CD14-positive monocyte (primary cell): ENCODE measurements around the gene NUP155. TPM values are rescaled to one million over a fixed set of nuclear protein-coding genes. Genes with fewer than 3 reads are reported as not detected.

Experiments
- DNase-seq, 3 donors: peaks; one replicate each; pipeline ENCODE4 v3.0.0-alpha.2; 2011 to 2022
- H2AFZ ChIP-seq: 2 replicates; pipeline ENCODE4 v1.6.0; 2012; ENCODE audit warnings: mild to moderate bottlenecking, low read depth, low read length, inconsistent platforms; ENCODE audit not compliant: insufficient read depth, poor library complexity, severe bottlenecking
- H3K27ac ChIP-seq, 2 donors: 1 replicate in 1 of 2; 2 replicates in 1 of 2; pipeline ENCODE4 v1.5.1; 2012 to 2013; ENCODE audit warnings: low read length in 2 of 2, control low read depth in 1 of 2, inconsistent platforms in 1 of 2, low read depth in 1 of 2, mild to moderate bottlenecking in 1 of 2
- H3K27me3 ChIP-seq, 2 donors: one replicate each; pipeline versions ENCODE4 v1.6.0 to v1.6.1; 2011 to 2013; ENCODE audit warnings: low read length in 2 of 2; ENCODE audit not compliant: control insufficient read depth in 2 of 2, insufficient read depth in 2 of 2
- H3K36me3 ChIP-seq, 2 donors: replicated peaks in 1 of 2; 1 replicate in 1 of 2; 2 replicates in 1 of 2; pipeline versions ENCODE4 v1.5.1 to v1.6.1; 2012 to 2013; ENCODE audit warnings: low read length in 2 of 2, control low read depth in 1 of 2, inconsistent platforms in 1 of 2, mild to moderate bottlenecking in 1 of 2; ENCODE audit not compliant: insufficient read depth in 2 of 2, control insufficient read depth in 1 of 2
- H3K4me1 ChIP-seq, 2 donors: 1 replicate in 1 of 2; 2 replicates in 1 of 2; pipeline versions ENCODE4 v1.5.1 to v1.6.1; 2012 to 2013; ENCODE audit warnings: low read length in 2 of 2, control low read depth in 1 of 2, inconsistent platforms in 1 of 2, mild to moderate bottlenecking in 1 of 2, moderate library complexity in 1 of 2; ENCODE audit not compliant: insufficient read depth in 2 of 2, control insufficient read depth in 1 of 2
- H3K4me2 ChIP-seq: replicated peaks from 2 replicates; pipeline ENCODE3; 2012; ENCODE audit warnings: low read length, moderate library complexity, mild to moderate bottlenecking; ENCODE audit not compliant: poor library complexity, severe bottlenecking; ENCODE audit errors: extremely low read depth
- H3K4me3 ChIP-seq, 3 experiments: fragments of 200-600 bp in 1 of 3; sonication (generic) in 1 of 3; replicated peaks in 1 of 3; 1 replicate in 2 of 3; 2 replicates in 1 of 3; pipeline ENCODE4 v1.5.1; 2011 to 2013; ENCODE audit warnings: low read length in 3 of 3, mild to moderate bottlenecking in 3 of 3, control low read depth in 2 of 3, low read depth in 2 of 3, inconsistent platforms in 1 of 3, moderate library complexity in 1 of 3
- H3K79me2 ChIP-seq: 2 replicates; pipeline ENCODE4 v1.6.0; 2012; ENCODE audit warnings: mild to moderate bottlenecking, control low read depth, inconsistent platforms, low read length, moderate library complexity; ENCODE audit not compliant: insufficient read depth
- H3K9ac ChIP-seq: 2 replicates; pipeline ENCODE4 v1.6.0; 2017; ENCODE audit warnings: low read length, mild to moderate bottlenecking; ENCODE audit not compliant: insufficient read depth, poor library complexity, severe bottlenecking
- H3K9me3 ChIP-seq, 2 donors: replicated peaks in 1 of 2; 1 replicate in 1 of 2; 2 replicates in 1 of 2; pipeline versions ENCODE4 v1.5.1 to v1.6.1; 2012 to 2013; ENCODE audit warnings: low read length in 2 of 2, control low read depth in 1 of 2; ENCODE audit not compliant: control insufficient read depth in 1 of 2, insufficient read depth in 1 of 2
- H4K20me1 ChIP-seq: 2 replicates; pipeline ENCODE4 v1.6.0; 2012; ENCODE audit warnings: mild to moderate bottlenecking, low read length, control low read depth, moderate library complexity; ENCODE audit not compliant: insufficient read depth
- H3K27ac Mint-ChIP-seq, 7 donors: one replicate each; pipeline ENCODE4 v1.8.0; 2020; ENCODE audit warnings: mild to moderate bottlenecking in 7 of 7, mixed read lengths in 7 of 7, moderate library complexity in 6 of 7, inconsistent platforms in 2 of 7
- H3K27me3 Mint-ChIP-seq, 3 donors: one replicate each; pipeline ENCODE4 v1.8.0; 2021 to 2022; ENCODE audit warnings: low read depth in 3 of 3, mild to moderate bottlenecking in 3 of 3, mixed read lengths in 3 of 3, moderate library complexity in 3 of 3, inconsistent platforms in 1 of 3
- H3K36me3 Mint-ChIP-seq, 2 donors: one replicate each; pipeline ENCODE4 v1.8.0; 2020; ENCODE audit warnings: mixed read lengths in 2 of 2, inconsistent platforms in 1 of 2, mild to moderate bottlenecking in 1 of 2
- H3K4me1 Mint-ChIP-seq: one replicate; pipeline ENCODE4 v1.8.0; 2020; ENCODE audit warnings: mild to moderate bottlenecking, mixed read lengths
- H3K4me3 Mint-ChIP-seq, 2 donors: one replicate each; pipeline ENCODE4 v1.8.0; 2020; ENCODE audit warnings: mild to moderate bottlenecking in 2 of 2, mixed read lengths in 2 of 2, moderate library complexity in 1 of 2
- H3K9me3 Mint-ChIP-seq, 7 donors: one replicate each; pipeline ENCODE4 v1.8.0; 2020 to 2022; ENCODE audit warnings: mixed read lengths in 7 of 7, mild to moderate bottlenecking in 6 of 7, moderate library complexity in 6 of 7, inconsistent platforms in 2 of 7
- WGBS: methylation state at CpG from one replicate; pipeline ENCODE4 v1.1.5; 2013; ENCODE audit warnings: missing lambda C conversion rate; ENCODE audit not compliant: insufficient coverage; 5-methylcytosine and 5-hydroxymethylcytosine counted together
- intact Hi-C, 2 donors: fragments of 100-400 bp; cut with micrococcal nuclease; formaldehyde crosslinking; loops; one replicate each; pipeline versions ENCODE4 v1.15.0 to v1.15.1; 2023
- polyA plus RNA-seq, 3 donors: library from polyadenylated mRNA; depleted of rRNA in 1 of 3; unstranded in 2 of 3; stranded (reverse) in 1 of 3; fragments of 300-500 nt in 2 of 3; fragments of >200 nt in 1 of 3; fragmentation: Illumina TruSeq in 2 of 3; gene quantifications; 1 replicate in 2 of 3; 2 replicates in 1 of 3; pipeline ENCODE4 v1.2.3, GENCODE V29; 2012 to 2021
- TF ChIP-seq, protein P1 (sequence below): fragments of 200-600 bp; IDR thresholded peaks from one replicate; pipeline ENCODE4 v1.8.0; 2022; ENCODE audit warnings: antibody characterized with exemption, mild to moderate bottlenecking

The NUP155 gene
- polyA plus RNA-seq, 3 donors: 5.0 to 8.5 (median 5.8) TPM

DNA sequence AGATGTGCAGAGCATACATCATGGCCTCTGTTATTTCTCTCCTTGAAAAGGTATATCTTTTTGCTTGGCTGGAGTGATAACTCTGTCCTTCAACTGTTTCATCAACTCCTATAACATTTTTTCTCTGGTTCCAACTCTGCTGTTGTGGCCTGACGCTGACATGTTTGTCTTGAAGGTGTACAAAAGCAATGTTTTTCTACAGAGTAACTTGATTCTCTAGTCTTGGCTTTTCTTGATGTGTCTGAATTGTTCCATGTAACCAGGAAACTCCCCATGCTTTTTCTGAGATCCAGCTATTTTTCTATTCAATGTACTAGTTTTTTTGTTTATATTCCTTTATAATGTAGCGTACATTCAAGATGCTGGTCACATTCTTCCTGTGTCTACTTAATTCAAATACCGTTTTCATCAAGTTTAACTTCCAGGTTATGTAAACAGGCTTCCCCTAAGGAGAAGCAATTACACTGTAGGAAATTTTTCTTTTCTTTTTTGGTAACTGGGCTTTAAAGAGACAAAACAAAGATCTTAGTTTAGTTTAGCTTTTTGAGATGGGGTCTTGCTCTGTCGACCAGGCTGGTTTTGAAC is 115.0 kb downstream of the NUP155 start:
- Histone ChIP-seq H4K20me1 (no peaks in the 10 kb centered on the region), H3K9ac (no peak overlapping the region), H3K4me3 (no peak overlapping the region), H3K4me1 (no peaks in the 10 kb centered on the region), H2AFZ (no peak overlapping the region), H3K27ac (no peak overlapping the region), H3K36me3 (no peaks in the 10 kb centered on the region), H3K9me3 (peaks cover 0 to 6% of the 10 kb centered on the region in 2 donors), H3K4me2 (no peak overlapping the region), H3K79me2 (no peaks in the 10 kb centered on the region), H3K27me3 (no peaks in the 10 kb centered on the region)
- Mint-ChIP-seq H3K4me3 (no peak overlapping the region), H3K27ac (no peak overlapping the region), H3K9me3 (peaks cover 12 to 35% (median 19%) of the 10 kb centered on the region in 7 donors), H3K4me1 (no peaks in the 10 kb centered on the region), H3K27me3 (peaks cover 2% of the 10 kb centered on the region in 3 donors), H3K36me3 (peaks cover 0 to 3% of the 10 kb centered on the region in 2 donors)
- WGBS: no CpG with 5 or more reads among the region's 4 CpGs
- DNase-seq: no peak
- TF ChIP-seq, protein P1, sequence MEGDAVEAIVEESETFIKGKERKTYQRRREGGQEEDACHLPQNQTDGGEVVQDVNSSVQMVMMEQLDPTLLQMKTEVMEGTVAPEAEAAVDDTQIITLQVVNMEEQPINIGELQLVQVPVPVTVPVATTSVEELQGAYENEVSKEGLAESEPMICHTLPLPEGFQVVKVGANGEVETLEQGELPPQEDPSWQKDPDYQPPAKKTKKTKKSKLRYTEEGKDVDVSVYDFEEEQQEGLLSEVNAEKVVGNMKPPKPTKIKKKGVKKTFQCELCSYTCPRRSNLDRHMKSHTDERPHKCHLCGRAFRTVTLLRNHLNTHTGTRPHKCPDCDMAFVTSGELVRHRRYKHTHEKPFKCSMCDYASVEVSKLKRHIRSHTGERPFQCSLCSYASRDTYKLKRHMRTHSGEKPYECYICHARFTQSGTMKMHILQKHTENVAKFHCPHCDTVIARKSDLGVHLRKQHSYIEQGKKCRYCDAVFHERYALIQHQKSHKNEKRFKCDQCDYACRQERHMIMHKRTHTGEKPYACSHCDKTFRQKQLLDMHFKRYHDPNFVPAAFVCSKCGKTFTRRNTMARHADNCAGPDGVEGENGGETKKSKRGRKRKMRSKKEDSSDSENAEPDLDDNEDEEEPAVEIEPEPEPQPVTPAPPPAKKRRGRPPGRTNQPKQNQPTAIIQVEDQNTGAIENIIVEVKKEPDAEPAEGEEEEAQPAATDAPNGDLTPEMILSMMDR: no peak
- intact Hi-C loops: no loop called here

DNA sequence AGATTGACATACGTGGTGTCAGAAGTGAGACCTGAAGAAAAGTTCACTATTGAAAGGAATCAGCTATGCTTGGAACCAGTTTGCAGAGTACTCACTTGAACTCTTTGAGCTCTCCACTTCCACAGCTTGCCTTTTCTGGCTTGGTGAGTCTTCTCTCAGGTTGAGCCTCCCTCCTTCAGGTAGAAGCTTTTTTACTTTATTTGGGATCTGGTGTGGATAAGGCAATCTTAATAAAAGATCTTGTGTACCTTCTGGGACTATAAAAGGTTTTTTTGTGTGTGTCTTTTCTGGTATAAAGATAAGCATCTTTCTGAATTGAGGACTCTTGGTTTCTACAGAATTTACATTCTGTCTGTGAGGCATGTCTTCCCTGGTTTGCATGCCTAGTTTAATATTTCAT is 116.3 kb downstream of the NUP155 start:
- Mint-ChIP-seq H3K4me1 (peaks cover 4% of the 10 kb centered on the region), H3K27me3 (peaks cover 2 to 6% (median 3%) of the 10 kb centered on the region in 3 donors), H3K36me3 (peaks cover 0 to 3% of the 10 kb centered on the region in 2 donors), H3K9me3 (peaks cover 11 to 32% (median 18%) of the 10 kb centered on the region in 7 donors), H3K4me3 (no peak overlapping the region), H3K27ac (no peak overlapping the region)
- Histone ChIP-seq H3K27me3 (no peaks in the 10 kb centered on the region), H3K4me2 (no peak overlapping the region), H2AFZ (no peak overlapping the region), H3K27ac (no peak overlapping the region), H3K4me1 (peaks cover 0 to 2% of the 10 kb centered on the region in 2 donors), H3K9ac (no peak overlapping the region), H3K79me2 (no peaks in the 10 kb centered on the region), H3K36me3 (no peaks in the 10 kb centered on the region), H3K4me3 (no peak overlapping the region), H4K20me1 (no peaks in the 10 kb centered on the region), H3K9me3 (peaks cover 0 to 6% of the 10 kb centered on the region in 2 donors)
- intact Hi-C loops: no loop called here
- TF ChIP-seq, protein P1: no peak
- no peak for DNase-seq
- WGBS: no CpG with 5 or more reads among the region's 1 CpG
